Measurements from ENCODE around the gene CCDC92. TPM values are rescaled to one million over a fixed set of nuclear protein-coding genes. Genes with fewer than 3 reads are reported as not detected.

CCDC92 gene
- total RNA-seq, 1 donor from 2014 or later, result 21.5 TPM

DNA sequence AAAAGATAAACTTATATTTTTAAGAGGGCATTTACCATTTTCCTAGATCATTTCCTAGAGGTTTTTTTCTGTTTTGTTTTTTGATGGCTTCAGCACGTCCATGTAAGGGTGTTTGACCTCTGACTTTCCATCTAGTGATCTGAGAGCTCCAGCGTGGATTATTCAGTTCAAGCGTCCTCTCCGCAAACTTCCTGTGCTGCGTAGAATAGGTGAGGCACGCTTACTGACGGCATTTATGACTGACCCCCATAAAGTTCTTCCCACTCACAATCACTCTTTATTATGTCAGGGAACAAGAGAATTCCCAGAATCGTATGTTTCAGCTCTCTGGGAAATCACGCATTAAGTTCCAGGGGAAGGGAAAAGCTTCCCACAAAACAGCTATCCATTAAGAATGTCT, 16.4 kb downstream of the CCDC92 start:
- H3K36me3 Mint-ChIP-seq (ENCODE audit: low read depth), result no peaks in the 10 kb centered on the region
- POLR2A ChIA-PET, result no interaction called here
- CTCF ChIA-PET, result no interaction called here

DNA sequence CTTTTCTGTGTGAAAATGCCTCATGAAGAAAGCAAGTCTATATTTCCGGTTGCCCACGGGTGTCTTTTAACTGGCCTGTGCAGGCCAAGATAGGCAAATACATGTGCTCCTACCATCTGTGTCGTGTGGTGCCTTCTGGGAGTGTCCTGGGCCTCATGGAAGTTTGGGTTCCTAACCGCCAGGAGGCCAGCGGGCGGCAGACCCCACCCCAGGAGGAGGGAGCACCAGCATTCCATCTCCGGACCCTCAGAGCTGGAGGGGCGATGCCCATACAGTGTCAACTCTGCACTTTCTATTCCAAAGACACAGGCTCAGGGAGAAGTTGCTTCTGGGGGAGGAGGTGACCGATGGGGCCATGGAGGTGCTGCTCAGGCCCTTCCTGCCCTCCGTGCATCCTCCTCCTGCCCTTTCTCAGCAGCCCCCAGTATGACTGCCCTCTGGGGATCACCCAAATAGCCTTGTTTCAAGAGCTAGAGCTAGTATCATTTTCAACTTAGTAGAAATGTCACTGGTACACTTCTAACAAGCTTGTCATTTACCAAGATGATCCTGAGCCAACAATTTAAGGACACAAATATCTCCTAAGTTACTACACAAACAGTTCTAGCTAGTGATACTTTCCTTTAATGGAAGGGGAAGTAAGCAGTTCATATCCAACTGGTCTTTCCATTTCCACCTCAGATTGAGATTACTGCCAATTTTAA, 17.8 kb downstream of the CCDC92 start:
- H3K36me3 Mint-ChIP-seq (ENCODE audit: low read depth), result peaks cover 2% of the 10 kb centered on the region
- intact Hi-C loops (cut with micrococcal nuclease), result no loop called here
- no peak overlapping the region for H3K4me3 Mint-ChIP-seq
- H3K9me3 Mint-ChIP-seq, result no peaks in the 10 kb centered on the region
- H3K27me3 Mint-ChIP-seq, result no peaks in the 10 kb centered on the region
- ChIA-PET POLR2A (no interaction called here), CTCF (no interaction called here)
- no peaks in the 10 kb centered on the region for H3K4me1 Mint-ChIP-seq
- H3K27ac Mint-ChIP-seq, result no peak overlapping the region
- DNase-seq (no peak), ATAC-seq (ENCODE audit: low read depth) (no peak)
- TF ChIP-seq, protein P1, sequence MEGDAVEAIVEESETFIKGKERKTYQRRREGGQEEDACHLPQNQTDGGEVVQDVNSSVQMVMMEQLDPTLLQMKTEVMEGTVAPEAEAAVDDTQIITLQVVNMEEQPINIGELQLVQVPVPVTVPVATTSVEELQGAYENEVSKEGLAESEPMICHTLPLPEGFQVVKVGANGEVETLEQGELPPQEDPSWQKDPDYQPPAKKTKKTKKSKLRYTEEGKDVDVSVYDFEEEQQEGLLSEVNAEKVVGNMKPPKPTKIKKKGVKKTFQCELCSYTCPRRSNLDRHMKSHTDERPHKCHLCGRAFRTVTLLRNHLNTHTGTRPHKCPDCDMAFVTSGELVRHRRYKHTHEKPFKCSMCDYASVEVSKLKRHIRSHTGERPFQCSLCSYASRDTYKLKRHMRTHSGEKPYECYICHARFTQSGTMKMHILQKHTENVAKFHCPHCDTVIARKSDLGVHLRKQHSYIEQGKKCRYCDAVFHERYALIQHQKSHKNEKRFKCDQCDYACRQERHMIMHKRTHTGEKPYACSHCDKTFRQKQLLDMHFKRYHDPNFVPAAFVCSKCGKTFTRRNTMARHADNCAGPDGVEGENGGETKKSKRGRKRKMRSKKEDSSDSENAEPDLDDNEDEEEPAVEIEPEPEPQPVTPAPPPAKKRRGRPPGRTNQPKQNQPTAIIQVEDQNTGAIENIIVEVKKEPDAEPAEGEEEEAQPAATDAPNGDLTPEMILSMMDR (IDR thresholded peaks at IDR 0.05), result no peak

More for the DNA sequence above, 16.4 kb downstream of the CCDC92 start:
- H3K27ac Mint-ChIP-seq, result no peak overlapping the region
- no peaks in the 10 kb centered on the region for H3K9me3 Mint-ChIP-seq
- DNase-seq (no peak), ATAC-seq (ENCODE audit: low read depth) (no peak)
- intact Hi-C loops (cut with micrococcal nuclease), result no loop called here
- TF ChIP-seq, protein P1 (IDR thresholded peaks at IDR 0.05), result no peak
- H3K4me1 Mint-ChIP-seq, result no peaks in the 10 kb centered on the region
- H3K27me3 Mint-ChIP-seq, result no peaks in the 10 kb centered on the region
- no peak overlapping the region for H3K4me3 Mint-ChIP-seq

DNA sequence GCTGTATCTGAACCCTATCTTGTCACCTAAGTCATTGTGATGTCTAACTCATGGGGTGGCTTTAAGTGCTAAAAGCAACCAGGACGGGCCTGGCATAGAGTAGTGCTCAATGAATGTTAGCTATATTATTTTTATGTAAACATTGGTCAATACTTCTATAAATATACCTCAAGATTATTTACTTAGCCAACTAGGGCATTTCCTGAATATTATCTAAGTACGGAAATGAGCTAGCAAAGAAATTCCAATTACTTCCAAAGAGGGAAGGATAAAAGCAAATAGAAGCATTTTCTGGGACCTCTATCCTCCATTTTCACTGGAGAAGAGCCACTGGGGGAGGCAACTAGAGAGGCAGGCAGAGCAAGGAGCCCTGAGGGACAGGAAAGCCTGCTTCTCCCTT, 20.6 kb downstream of the CCDC92 start:
- DNase-seq, result no peak
- Mint-ChIP-seq H3K9me3 (no peaks in the 10 kb centered on the region), H3K27me3 (no peaks in the 10 kb centered on the region), H3K27ac (no peak overlapping the region), H3K4me3 (no peak overlapping the region), H3K36me3 (ENCODE audit: low read depth) (peaks cover 11% of the 10 kb centered on the region), H3K4me1 (no peaks in the 10 kb centered on the region)
- intact Hi-C loops (cut with micrococcal nuclease), result no loop called here
- ChIA-PET CTCF (interaction anchor here (1.0 kb wide), 1 partner anchor 33 kb away, joined by 3 read pairs; no protein-coding TSS in a partner anchor), POLR2A (no interaction called here)
- no peak for ATAC-seq (ENCODE audit: low read depth)
- TF ChIP-seq, protein P1 (IDR thresholded peaks at IDR 0.05), result no peak

DNA sequence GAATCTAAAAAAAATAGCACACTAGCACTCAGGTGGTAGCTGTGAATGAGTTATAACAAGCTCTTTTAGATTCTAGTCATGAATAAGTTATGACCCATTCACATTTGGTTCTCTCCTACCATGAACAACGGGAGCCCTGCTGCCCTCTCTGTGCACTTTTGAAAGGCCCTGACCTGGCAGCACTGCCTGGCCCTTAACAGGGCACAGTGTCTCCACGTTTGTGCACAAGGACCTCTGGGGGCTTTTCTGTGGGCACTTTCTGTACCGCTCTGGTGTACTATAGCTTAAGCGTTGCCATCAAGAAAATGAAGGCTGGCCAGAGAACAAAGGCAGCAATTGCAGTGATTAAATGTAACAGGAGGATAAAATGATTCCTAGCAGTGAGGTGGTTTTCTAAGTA, 21.2 kb downstream of the CCDC92 start:
- Mint-ChIP-seq H3K27me3 (no peaks in the 10 kb centered on the region), H3K4me3 (no peak overlapping the region), H3K4me1 (no peaks in the 10 kb centered on the region), H3K27ac (no peak overlapping the region), H3K9me3 (no peaks in the 10 kb centered on the region), H3K36me3 (ENCODE audit: low read depth) (peaks cover 11% of the 10 kb centered on the region)
- ChIA-PET POLR2A (no interaction called here), CTCF (interaction anchor here (1.0 kb wide), 1 partner anchor 34 kb away, joined by 3 read pairs; no protein-coding TSS in a partner anchor)
- intact Hi-C loops (cut with micrococcal nuclease), result no loop called here
- DNase-seq (no peak), ATAC-seq (ENCODE audit: low read depth) (no peak)
- TF ChIP-seq, protein P1 (IDR thresholded peaks at IDR 0.05), result no peak

DNA sequence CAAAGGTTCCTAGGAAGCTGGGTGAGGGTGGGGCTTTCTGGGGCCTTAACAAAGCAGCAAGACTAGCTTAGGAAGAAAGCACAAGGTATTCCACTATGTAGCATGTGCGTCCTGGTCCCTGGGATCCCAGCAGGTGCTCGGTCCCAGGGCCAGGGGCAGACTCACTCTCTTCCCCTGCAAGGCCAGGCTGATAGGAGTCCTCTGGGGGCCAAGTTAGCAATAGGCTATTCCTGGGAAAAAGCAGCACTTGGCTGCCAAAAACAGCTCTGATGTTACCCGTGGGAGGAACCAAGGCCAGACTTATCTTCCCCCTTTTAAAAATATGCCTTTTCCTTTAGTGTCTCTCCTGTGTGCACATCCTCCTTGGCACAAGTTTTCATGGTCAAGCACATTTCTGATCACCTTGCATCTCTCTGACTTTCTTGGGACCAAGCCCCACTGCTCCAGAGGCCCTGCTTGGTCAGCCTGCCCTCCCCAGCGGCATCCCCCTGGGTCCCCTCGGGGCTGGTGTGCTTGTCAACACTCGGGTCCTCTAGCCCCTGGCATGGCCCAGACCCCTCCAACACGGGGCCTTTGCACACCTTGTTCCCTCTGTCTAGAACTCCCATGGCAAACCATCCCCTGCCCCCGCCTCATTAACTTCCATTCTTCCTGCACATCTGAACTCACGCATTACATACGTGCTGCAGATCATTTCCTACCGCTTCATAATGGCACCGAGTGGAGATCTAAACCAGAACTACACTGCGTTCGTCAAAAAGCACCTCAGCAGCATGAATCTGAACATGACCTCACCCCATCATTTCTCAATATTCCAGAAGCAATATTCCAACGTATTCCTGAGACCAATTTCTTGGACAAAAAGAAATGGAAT, 21.9 kb downstream of the CCDC92 start:
- intact Hi-C loops (cut with micrococcal nuclease), result no loop called here
- no peak overlapping the region for H3K27ac Mint-ChIP-seq
- TF ChIP-seq, protein P1 (IDR thresholded peaks at IDR 0.05), result no peak
- no peaks in the 10 kb centered on the region for H3K9me3 Mint-ChIP-seq
- peaks cover 17% of the 10 kb centered on the region for H3K36me3 Mint-ChIP-seq (ENCODE audit: low read depth)
- H3K4me1 Mint-ChIP-seq, result no peaks in the 10 kb centered on the region
- H3K27me3 Mint-ChIP-seq, result no peaks in the 10 kb centered on the region
- ATAC-seq (ENCODE audit: low read depth), result no peak
- H3K4me3 Mint-ChIP-seq, result no peak overlapping the region
- CTCF ChIA-PET, result interaction anchor here (1.0 kb wide), 1 partner anchor 35 kb away, joined by 3 read pairs; no protein-coding TSS in a partner anchor
- POLR2A ChIA-PET, result no interaction called here
- DNase-seq, result no peak

Data from activated B cell treated with CpG ODN at 0.5 μM for 24 hours (primary cell).